MCF 10A (cell line): ENCODE data around the gene TOPAZ1. TPM values are rescaled to one million over a fixed set of nuclear protein-coding genes. Genes with fewer than 3 reads are reported as not detected.

Experiments
- Bru-seq: library from RNA; stranded (reverse); fragments of 400-500 nt; gene quantifications from one replicate; lab custom pipeline; 2021; lab: Mats Ljungman, UMichigan
- BruChase-seq, 2 experiments: library from RNA; stranded (reverse); fragments of 400-500 nt; gene quantifications; one replicate each; lab custom pipeline; 2021; lab: Mats Ljungman, UMichigan
- BruUV-seq: library from RNA; stranded (reverse); fragments of 400-500 nt; replicated peaks from 2 replicates; lab custom pipeline; 2021; lab: Mats Ljungman, UMichigan
- CTCF ChIA-PET: fragments of 300-600 bp; sonication (Branson Sonifier 250); formaldehyde crosslinking; extraction: SDS; loops from one replicate; lab custom pipeline; 2021; ENCODE audit warnings: antibody characterized with exemption, inconsistent platforms; lab: Yijun Ruan, JAX
- POLR2A ChIA-PET: fragments of 300-600, 350-650 bp; sonication (Branson Sonifier 250); formaldehyde crosslinking; extraction: SDS; loops from one replicate; lab custom pipeline; 2020; ENCODE audit warnings: antibody characterized with exemption, inconsistent platforms; lab: Yijun Ruan, JAX
- DNase-seq: peaks from one replicate; pipeline ENCODE4 v3.0.0-alpha.2; 2018; ENCODE audit not compliant: unreplicated experiment
- H3K27ac Mint-ChIP-seq: one replicate; pipeline ENCODE4 v1.8.0; 2022; ENCODE audit warnings: mild to moderate bottlenecking, low read depth, mixed read lengths; ENCODE audit not compliant: unreplicated experiment
- H3K27me3 Mint-ChIP-seq: one replicate; pipeline ENCODE4 v1.8.0; 2022; ENCODE audit warnings: mixed read lengths; ENCODE audit not compliant: insufficient read depth, unreplicated experiment
- H3K36me3 Mint-ChIP-seq: one replicate; pipeline ENCODE4 v1.8.0; 2022; ENCODE audit warnings: mild to moderate bottlenecking, moderate library complexity, mixed read lengths; ENCODE audit not compliant: insufficient read depth, unreplicated experiment
- H3K4me1 Mint-ChIP-seq: one replicate; pipeline ENCODE4 v1.8.0; 2022; ENCODE audit warnings: mixed read lengths; ENCODE audit not compliant: insufficient read depth, unreplicated experiment
- H3K4me3 Mint-ChIP-seq: one replicate; pipeline ENCODE4 v1.8.0; 2022; ENCODE audit warnings: mild to moderate bottlenecking, moderate library complexity, mixed read lengths; ENCODE audit not compliant: unreplicated experiment
- H3K9me3 Mint-ChIP-seq: one replicate; pipeline ENCODE4 v1.8.0; 2022; ENCODE audit warnings: mixed read lengths; ENCODE audit not compliant: unreplicated experiment
- CTCF ChIP-seq: fragments of 200-600 bp; IDR thresholded peaks from one replicate; pipeline ENCODE4 v1.8.0; 2022; ENCODE audit warnings: antibody characterized with exemption, mild to moderate bottlenecking; ENCODE audit not compliant: unreplicated experiment
- intact Hi-C: fragments of 100-400 bp; cut with micrococcal nuclease; formaldehyde crosslinking; loops from 2 replicates; pipeline ENCODE4 v1.14.1; 2022
- long read RNA-seq: library from polyadenylated mRNA; stranded (forward); transcript quantifications from one replicate; pipeline ENCODE4 v2.0.0, GENCODE V29; 2022
- total RNA-seq: library from RNA; stranded (reverse); gene quantifications from 2 replicates; pipeline ENCODE4 v1.2.3, GENCODE V29; 2022

Gene TOPAZ1
- total RNA-seq (not detected in 2 replicates), Bru-seq, nascent RNA (percentile 6 among the genes with signal in this experiment), BruChase-seq, experiment 1, labeled RNA remaining after a 6-hour chase (percentile 4 among the genes with signal in this experiment), BruChase-seq, experiment 2, labeled RNA remaining after a 2-hour chase (not detected)
- long read RNA-seq = 0 reads

- no peak for TF ChIP-seq CTCF
- BruUV-seq = no TSS peak
- intact Hi-C loops = no loop called here
- DNase-seq = no peak
- no peaks in the 10 kb centered on the region for H3K9me3 Mint-ChIP-seq
- CTCF ChIA-PET = interaction anchor here (1.3 kb wide), 1 partner anchor 11 kb away, joined by 3 read pairs; no protein-coding TSS in a partner anchor
- POLR2A ChIA-PET = no interaction called here
- no peak within 1 kb of the TSS for H3K27ac Mint-ChIP-seq
- H3K27me3 Mint-ChIP-seq = peaks cover 15% of the 10 kb centered on the region
- no peak within 1 kb of the TSS for H3K4me3 Mint-ChIP-seq
- H3K4me1 Mint-ChIP-seq = no peaks in the 10 kb centered on the region
- H3K36me3 Mint-ChIP-seq = no peaks in the 10 kb centered on the region
These were observed at the start of gene TOPAZ1 for GRCh38 chr3:44241706-44242105. Gene TOPAZ1, plus strand, starts transcription at chr3:44241886. Its CDS starts 168 bp downstream, at chr3:44242054.

- Mint-ChIP-seq H3K27ac (no peak overlapping the region), H3K4me3 (no peak overlapping the region), H3K27me3 (no peaks in the 10 kb centered on the region), H3K4me1 (peaks cover 11% of the 10 kb centered on the region), H3K9me3 (peaks cover 5% of the 10 kb centered on the region), H3K36me3 (no peaks in the 10 kb centered on the region)
- ChIA-PET CTCF (interaction anchor here (0.6 to 5.2 kb wide), 19 partner anchors 8 to 1145 kb away, joined by 3 to 33 read pairs (median 4); no protein-coding TSS in a partner anchor), POLR2A (interaction anchor here (0.6 to 2.0 kb wide), 5 partner anchors 9 to 577 kb away, joined by 3 to 5 read pairs (median 3); partner anchors contain the start of gene ANO10)
- intact Hi-C loops = loop anchor here (1.0 to 5.0 kb wide), 8 partner anchors 131 to 1036 kb away; partner anchors contain the start of gene ABHD5
- DNase-seq = peak; percentile 86
- peak; percentile 83 for TF ChIP-seq CTCF
- no TSS peak for BruUV-seq
These were observed 43.1 kb upstream of the TOPAZ1 start for GRCh38 chr3:44198284-44199269.

GRCh38 chr3:44206261-44206660 lies 35.4 kb upstream of the TOPAZ1 start:
- BruUV-seq = no TSS peak
- no peak overlapping the region for H3K27ac Mint-ChIP-seq
- H3K4me1 Mint-ChIP-seq = no peaks in the 10 kb centered on the region
- ChIA-PET CTCF (interaction anchor here (0.9 to 1.9 kb wide), 4 partner anchors 8 to 1244 kb away, joined by 3 to 6 read pairs (median 4); no protein-coding TSS in a partner anchor), POLR2A (interaction anchor here (0.6 kb wide), 1 partner anchor 474 kb away, joined by 3 read pairs; no protein-coding TSS in a partner anchor)
- peaks cover 6% of the 10 kb centered on the region for H3K36me3 Mint-ChIP-seq
- H3K27me3 Mint-ChIP-seq = no peaks in the 10 kb centered on the region
- no peak for DNase-seq
- H3K4me3 Mint-ChIP-seq = no peak overlapping the region
- TF ChIP-seq CTCF = no peak
- H3K9me3 Mint-ChIP-seq = no peaks in the 10 kb centered on the region
- intact Hi-C loops = no loop called here
